HCT116 (cell line): ENCODE measurements around the gene KLHL17. TPM values are rescaled to one million over a fixed set of nuclear protein-coding genes. Genes with fewer than 3 reads are reported as not detected.

Experiments used
- ATAC-seq: fragments of 200-7000 bp; cut with Tn5 transposase; 2 replicates; pipeline ENCODE4 v1.9.1; 2020; ENCODE audit warnings: mild to moderate bottlenecking, moderate library complexity
- BruUV-seq: library from RNA; stranded (reverse); fragments of 400-500 nt; replicated peaks from 2 replicates; lab custom pipeline; 2021; lab: Mats Ljungman, UMichigan
- CTCF ChIA-PET: fragments of 300-600 bp; sonication (Branson Sonifier 250); formaldehyde crosslinking; loops from one replicate; lab custom pipeline; 2021; ENCODE audit warnings: antibody characterized with exemption; lab: Charles Lee
- POLR2A ChIA-PET: fragments of 300-600, 350-600 bp; sonication (Branson Sonifier 250); formaldehyde crosslinking; loops from one replicate; lab custom pipeline; 2021; ENCODE audit warnings: antibody characterized with exemption; lab: Charles Lee
- RAD21 ChIA-PET, 2 experiments: fragments of 300-600 bp; sonication (Branson Sonifier 250); formaldehyde crosslinking; loops; one replicate each; lab custom pipeline; 2023; ENCODE audit warnings: low total read pairs in 2 of 2; ENCODE audit not compliant: uncharacterized antibody in 2 of 2, unreplicated experiment in 2 of 2, low non-redundant PET in 1 of 2; lab: Charles Lee
- DNase-seq: peaks from one replicate; pipeline ENCODE4 v3.0.0-alpha.2; 2010; ENCODE audit warnings: low read depth, low spot score
- H2AFZ ChIP-seq: fragments of 200-600 bp; shearing (Covaris generic), sonication (generic); 2 replicates; pipeline ENCODE4 v1.6.1; 2017; ENCODE audit warnings: low read depth, mixed run types, mixed read lengths, antibody characterized with exemption, low read length; ENCODE audit not compliant: poor library complexity, severe bottlenecking
- H3K27ac ChIP-seq: 2 replicates; pipeline ENCODE4 v1.5.1; 2012; ENCODE audit warnings: low read depth, low read length
- H3K27me3 ChIP-seq: fragments of 200-600 bp; sonication (generic); 2 replicates; pipeline ENCODE4 v1.6.1; 2016; ENCODE audit warnings: mixed run types, low read length, mixed read lengths; ENCODE audit not compliant: insufficient read depth
- H3K36me3 ChIP-seq, 2 experiments: fragments of 200-500 bp in 1 of 2; fragments of 200-600 bp in 1 of 2; sonication (Bioruptor generic) in 1 of 2; sonication (generic) in 1 of 2; 2 replicates each; pipeline versions ENCODE4 v1.5.1 to v1.6.1; 2014 to 2016; ENCODE audit warnings: low read length in 2 of 2, inconsistent platforms in 1 of 2, mixed read lengths in 1 of 2, mixed run types in 1 of 2; ENCODE audit not compliant: insufficient read depth in 2 of 2, control insufficient read depth in 1 of 2
- H3K4me1 ChIP-seq, 2 experiments: fragments of 200-600 bp in 1 of 2; sonication (generic) in 1 of 2; 2 replicates each; pipeline versions ENCODE4 v1.5.1 to v1.6.1; 2012 to 2017; ENCODE audit warnings: low read length in 2 of 2, inconsistent platforms in 1 of 2, mild to moderate bottlenecking in 1 of 2, mixed read lengths in 1 of 2, mixed run types in 1 of 2, moderate library complexity in 1 of 2; ENCODE audit not compliant: insufficient read depth in 2 of 2, control insufficient read depth in 1 of 2
- H3K4me2 ChIP-seq: fragments of 200-600 bp; sonication (generic); 2 replicates; pipeline ENCODE4 v1.6.1; 2017; ENCODE audit warnings: mixed run types, low read length, mixed read lengths
- H3K4me3 ChIP-seq, 2 experiments: fragments of 200-600 bp in 1 of 2; sonication (generic) in 1 of 2; replicated peaks in 1 of 2; 2 replicates each; pipeline ENCODE4 v1.5.1; 2011 to 2016; ENCODE audit warnings: low read length in 2 of 2, control low read depth in 1 of 2, low read depth in 1 of 2, mild to moderate bottlenecking in 1 of 2, mixed read lengths in 1 of 2, mixed run types in 1 of 2
- H3K79me2 ChIP-seq: fragments of 200-600 bp; sonication (generic); 2 replicates; pipeline ENCODE4 v1.6.1; 2017; ENCODE audit warnings: mild to moderate bottlenecking, mixed run types, low read length, moderate library complexity, mixed read lengths; ENCODE audit not compliant: insufficient read depth
- H3K9ac ChIP-seq: fragments of 200-600 bp; sonication (generic); 2 replicates; pipeline ENCODE4 v1.6.1; 2016; ENCODE audit warnings: low read length, mixed read lengths
- H3K9me2 ChIP-seq: fragments of 200-600 bp; sonication (generic), shearing (Covaris generic); 2 replicates; pipeline ENCODE4 v1.6.1; 2017; ENCODE audit warnings: mixed run types, mild to moderate bottlenecking, moderate library complexity; ENCODE audit not compliant: insufficient read depth
- H3K9me3 ChIP-seq, 2 experiments: fragments of 200-500 bp in 1 of 2; fragments of 200-600 bp in 1 of 2; sonication (Bioruptor generic) in 1 of 2; sonication (generic) in 1 of 2; 2 replicates each; pipeline ENCODE4 v1.6.1; 2014 to 2017; ENCODE audit warnings: low read length in 2 of 2, mixed read lengths in 2 of 2, inconsistent platforms in 1 of 2, low read depth in 1 of 2, mild to moderate bottlenecking in 1 of 2, mixed run types in 1 of 2, moderate library complexity in 1 of 2; ENCODE audit not compliant: control insufficient read depth in 1 of 2, insufficient read depth in 1 of 2
- H4K20me1 ChIP-seq: fragments of 200-600 bp; sonication (generic), shearing (Covaris generic); 2 replicates; pipeline ENCODE4 v1.6.1; 2017; ENCODE audit warnings: mixed run types, mild to moderate bottlenecking, moderate library complexity; ENCODE audit not compliant: insufficient read depth
- CBX3 ChIP-seq: IDR thresholded peaks from 2 replicates; pipeline ENCODE4 v1.6.1; 2012; ENCODE audit warnings: low read depth
- CTCF ChIP-seq, 3 experiments: fragments of 200-600 bp in 1 of 3; sonication (generic) in 1 of 3; IDR thresholded peaks in 2 of 3; conservative IDR thresholded peaks in 1 of 3; 2 replicates each; pipeline ENCODE4 v1.5.1; 2012 to 2017; ENCODE audit warnings: low read depth in 2 of 3, low read length in 2 of 3, antibody characterized with exemption in 1 of 3, borderline replicate concordance in 1 of 3, control low read depth in 1 of 3, mild to moderate bottlenecking in 1 of 3, mixed read lengths in 1 of 3, mixed run types in 1 of 3, moderate library complexity in 1 of 3; ENCODE audit not compliant: insufficient read depth in 1 of 3
- FOSL1 ChIP-seq: IDR thresholded peaks from 2 replicates; pipeline ENCODE4 v1.6.1; 2012; ENCODE audit warnings: low read depth
- JUND ChIP-seq: IDR thresholded peaks from 2 replicates; pipeline ENCODE4 v1.6.1; 2012
- MAX ChIP-seq: IDR thresholded peaks from 2 replicates; pipeline ENCODE4 v1.6.1; 2012
- POLR2AphosphoS5 ChIP-seq: IDR thresholded peaks from 2 replicates; pipeline ENCODE4 v1.6.1; 2011; ENCODE audit warnings: mild to moderate bottlenecking, low read depth, low read length, moderate library complexity
- RAD21 ChIP-seq: IDR thresholded peaks from 2 replicates; pipeline ENCODE4 v1.6.1; 2012; ENCODE audit warnings: low read depth, mild to moderate bottlenecking
- YY1 ChIP-seq: IDR thresholded peaks from 2 replicates; pipeline ENCODE4 v1.6.1; 2011; ENCODE audit warnings: low read length, low read depth, moderate library complexity, mild to moderate bottlenecking; ENCODE audit not compliant: insufficient replicate concordance; ENCODE audit errors: extremely low read depth
- ZBTB33 ChIP-seq: IDR thresholded peaks from 2 replicates; pipeline ENCODE4 v1.6.1; 2011; ENCODE audit warnings: mild to moderate bottlenecking, low read length, moderate library complexity; ENCODE audit not compliant: insufficient replicate concordance; ENCODE audit errors: extremely low read depth
- intact Hi-C: fragments of 100-400 bp; cut with micrococcal nuclease; formaldehyde crosslinking; loops from 2 replicates; pipeline ENCODE4 v1.10.0; 2022
- total RNA-seq: library from RNA; stranded (reverse); gene quantifications from one replicate; pipeline ENCODE4 v1.2.1, GENCODE V29; 2021; ENCODE audit not compliant: unreplicated experiment

Gene KLHL17
- total RNA-seq, 1 experiment from 2014 or later = 100.0 TPM

- TF ChIP-seq ZBTB33 = no peak
- no peak for TF ChIP-seq CTCF (IDR thresholded peaks at IDR 0.05 in 2 of 3, conservative IDR thresholded peaks at IDR 0.05 in 1 of 3; ENCODE audit: borderline replicate concordance in 1 of 3, insufficient read depth in 1 of 3, low read depth in 2 of 3, low read length in 2 of 3)
- no peak for TF ChIP-seq RAD21
- TF ChIP-seq FOSL1 = no peak
- TF ChIP-seq POLR2AphosphoS5 = no peak
Observed at GRCh38 chr1:935751-936231, 24.6 kb upstream of the KLHL17 start (continued).

- intact Hi-C loops = no loop called here
Observed at GRCh38 chr1:936348-937264, 23.8 kb upstream of the KLHL17 start.

More at GRCh38 chr1:936348-937264, 23.8 kb upstream of the KLHL17 start:
- DNase-seq (no peak), ATAC-seq (no peak)
- H3K79me2 ChIP-seq = no peaks in the 10 kb centered on the region
- no peak overlapping the region for H3K9ac ChIP-seq
- H3K4me2 ChIP-seq = no peak overlapping the region
- H3K4me3 ChIP-seq = no peak overlapping the region
- TF ChIP-seq JUND (no peak), POLR2AphosphoS5 (no peak), CBX3 (no peak), YY1 (no peak), ZBTB33 (no peak), MAX (no peak)
- peaks cover 40 to 47% of the 10 kb centered on the region in 2 experiments for H3K4me1 ChIP-seq
- RAD21 ChIA-PET = no interaction called here
- no peaks in the 10 kb centered on the region for H3K9me3 ChIP-seq
- CTCF ChIA-PET = no interaction called here
- POLR2A ChIA-PET = no interaction called here
- H2AFZ ChIP-seq = no peak overlapping the region
- BruUV-seq = no TSS peak
- H3K27me3 ChIP-seq = peaks cover 18% of the 10 kb centered on the region; the same call in 1 of the 2 replicates
- H3K27ac ChIP-seq = no peak overlapping the region
- H4K20me1 ChIP-seq = no peaks in the 10 kb centered on the region
- H3K36me3 ChIP-seq = no peaks in the 10 kb centered on the region
- H3K9me2 ChIP-seq = no peaks in the 10 kb centered on the region
